ENCODE results near the gene RFX3. TPM values are rescaled to one million over a fixed set of nuclear protein-coding genes. Genes with fewer than 3 reads are reported as not detected.

The RFX3 gene
- 0.98 to 1.9 TPM (median 1.5 TPM) in 5 replicates for total RNA-seq (2022; extraction: Qiagen RNA extraction)

GRCh38 chr9:3525836-3526164, at the start of gene RFX3:
Gene RFX3 (minus strand): TSS chr9:3526001. CDS start chr9:3395588, 130,413 bp downstream.

All from A549 treated with CORT108297 at 1 μM for 4 hours (cell line).